SK-N-MC (cell line): ENCODE data around the gene KCNMB4.

Source experiments
- DNase-seq: peaks from one replicate; pipeline ENCODE4 v3.0.0-alpha.2; 2011; ENCODE audit warnings: low read depth, low spot score
- H3K27ac ChIP-seq: fragments of 200-600 bp; sonication (generic); 2 replicates; pipeline ENCODE4 v1.5.1; 2016; ENCODE audit warnings: mixed run types
- H3K36me3 ChIP-seq: fragments of 200-600 bp; sonication (generic); 2 replicates; pipeline ENCODE4 v1.6.1; 2017; ENCODE audit warnings: antibody characterized with exemption, low read length, mixed read lengths; ENCODE audit not compliant: insufficient read depth
- H3K4me3 ChIP-seq: fragments of 200-600 bp; sonication (generic); 2 replicates; pipeline ENCODE4 v1.5.1; 2016
- H3K9ac ChIP-seq: fragments of 200-600 bp; sonication (generic); 2 replicates; pipeline ENCODE4 v1.8.0; 2017; ENCODE audit warnings: mixed run types, mixed read lengths; ENCODE audit not compliant: insufficient read length
- H3K9me3 ChIP-seq: fragments of 200-600 bp; sonication (generic); 2 replicates; pipeline ENCODE4 v1.6.1; 2017; ENCODE audit warnings: low read depth, mild to moderate bottlenecking, antibody characterized with exemption, low read length, moderate library complexity, mixed read lengths
- EZH2 ChIP-seq: fragments of 200-600 bp; sonication (generic); IDR thresholded peaks from one replicate; pipeline ENCODE4 v1.6.1; 2017; ENCODE audit warnings: antibody characterized with exemption
- FOXP2 ChIP-seq: optimal IDR thresholded peaks from 2 replicates; pipeline ENCODE3; 2011; ENCODE audit warnings: mild to moderate bottlenecking, moderate library complexity; ENCODE audit not compliant: insufficient read depth; ENCODE audit errors: extremely low read length, control extremely low read depth
- POLR2AphosphoS5 ChIP-seq: IDR thresholded peaks from 2 replicates; pipeline ENCODE4 v1.6.1; 2012; ENCODE audit warnings: mild to moderate bottlenecking, low read depth, low read length, borderline replicate concordance

KCNMB4 gene

DNA sequence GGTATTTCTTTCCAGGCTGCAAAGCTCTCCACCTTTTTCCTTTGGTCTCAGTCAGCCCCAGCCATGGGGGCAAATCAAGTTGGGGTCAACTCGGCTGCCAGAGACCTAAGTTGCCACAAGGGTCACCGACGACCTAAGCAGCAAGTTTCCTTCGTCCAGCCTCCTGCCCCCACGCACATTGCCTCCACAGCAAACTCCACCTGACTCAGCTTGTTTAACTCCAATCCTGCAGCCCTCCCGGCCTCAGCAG is 767 bp upstream of the KCNMB4 start:
- H3K9ac ChIP-seq = peak overlapping the region; percentile 56
- H3K36me3 ChIP-seq = no peaks in the 10 kb centered on the region
- H3K27ac ChIP-seq = no peak overlapping the region
- TF ChIP-seq EZH2 (no peak), POLR2AphosphoS5 (no peak), FOXP2 (no peak)
- no peak for DNase-seq
- peak overlapping the region; percentile 96 for H3K4me3 ChIP-seq
- no peaks in the 10 kb centered on the region for H3K9me3 ChIP-seq

DNA sequence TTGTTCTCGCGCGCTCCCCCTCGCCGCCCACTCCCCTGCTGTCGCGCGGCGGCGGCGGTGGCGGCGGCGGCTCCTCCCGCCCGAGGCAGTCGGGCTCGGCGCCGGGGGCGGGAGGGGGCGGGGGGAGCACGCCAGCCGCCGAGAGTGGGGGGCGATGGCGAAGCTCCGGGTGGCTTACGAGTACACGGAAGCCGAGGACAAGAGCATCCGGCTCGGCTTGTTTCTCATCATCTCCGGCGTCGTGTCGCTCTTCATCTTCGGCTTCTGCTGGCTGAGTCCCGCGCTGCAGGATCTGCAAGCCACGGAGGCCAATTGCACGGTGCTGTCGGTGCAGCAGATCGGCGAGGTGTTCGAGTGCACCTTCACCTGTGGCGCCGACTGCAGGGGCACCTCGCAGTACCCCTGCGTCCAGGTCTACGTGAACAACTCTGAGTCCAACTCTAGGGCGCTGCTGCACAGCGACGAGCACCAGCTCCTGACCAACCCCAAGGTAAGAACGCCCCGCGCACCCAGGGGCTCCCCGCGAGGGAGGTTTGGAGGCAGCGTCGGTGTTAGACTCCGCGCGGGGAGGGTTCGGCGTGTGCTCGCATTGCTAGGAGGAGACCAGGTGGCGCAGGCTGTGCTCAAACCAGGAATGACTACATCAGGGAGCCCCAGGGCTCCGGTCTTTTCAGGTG is 629 bp downstream of the KCNMB4 start:
- no peaks in the 10 kb centered on the region for H3K36me3 ChIP-seq
- H3K27ac ChIP-seq = no peak overlapping the region
- no peaks in the 10 kb centered on the region for H3K9me3 ChIP-seq
- DNase-seq = no peak
- peak overlapping the region; percentile 96 for H3K4me3 ChIP-seq
- H3K9ac ChIP-seq = peak overlapping the region; percentile 69
- TF ChIP-seq POLR2AphosphoS5 (no peak; the same call in 1 of the 2 replicates), EZH2 (no peak), FOXP2 (no peak)

DNA sequence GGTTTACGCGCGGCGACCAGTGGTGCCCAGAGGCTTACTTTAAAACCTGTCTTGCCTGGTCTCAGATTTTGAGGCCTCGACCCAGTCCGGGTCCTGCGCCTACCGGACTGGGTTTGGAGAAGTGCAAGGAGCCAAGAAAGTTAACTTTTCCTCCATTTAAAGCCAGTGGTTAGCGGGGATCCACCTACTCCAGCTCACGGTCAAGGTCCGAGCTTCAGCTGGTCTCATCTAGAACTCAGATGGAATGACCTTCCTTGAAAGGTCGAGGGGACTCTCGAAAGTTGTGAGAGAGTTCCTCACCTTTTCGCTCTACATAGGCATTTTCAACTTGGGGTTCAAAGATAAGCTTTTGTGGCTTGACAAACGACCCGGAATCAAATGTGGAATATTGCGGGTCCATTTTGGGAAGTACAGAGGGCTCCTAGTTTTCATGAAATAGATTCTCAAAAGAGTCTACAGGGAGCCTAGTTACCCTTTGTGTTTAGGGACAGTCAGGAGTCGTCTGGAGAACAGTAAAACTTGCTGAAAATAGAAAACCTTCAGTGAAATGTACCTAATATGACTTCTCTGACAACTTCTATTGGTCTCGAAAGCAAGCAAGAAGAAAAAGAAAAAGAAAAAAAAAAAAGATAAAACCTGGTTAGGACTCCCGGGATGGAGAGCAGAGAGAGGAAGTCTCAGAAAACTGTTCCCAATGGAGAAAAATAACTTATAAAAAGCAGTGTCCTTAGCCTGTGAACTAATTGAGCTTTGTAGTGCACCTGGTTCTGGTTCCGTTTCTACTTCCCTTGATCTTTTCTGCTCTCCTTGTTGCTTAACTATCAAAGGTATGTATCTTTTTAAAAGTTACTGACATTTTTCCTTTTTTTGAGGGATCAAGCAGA is 1.4 kb downstream of the KCNMB4 start:
- no peaks in the 10 kb centered on the region for H3K36me3 ChIP-seq
- peak overlapping the region; percentile 69 for H3K9ac ChIP-seq
- no peak overlapping the region for H3K27ac ChIP-seq
- H3K4me3 ChIP-seq = peak overlapping the region; percentile 96
- no peak for DNase-seq
- H3K9me3 ChIP-seq = no peaks in the 10 kb centered on the region
- TF ChIP-seq POLR2AphosphoS5 (no peak), FOXP2 (no peak), EZH2 (no peak)

DNA sequence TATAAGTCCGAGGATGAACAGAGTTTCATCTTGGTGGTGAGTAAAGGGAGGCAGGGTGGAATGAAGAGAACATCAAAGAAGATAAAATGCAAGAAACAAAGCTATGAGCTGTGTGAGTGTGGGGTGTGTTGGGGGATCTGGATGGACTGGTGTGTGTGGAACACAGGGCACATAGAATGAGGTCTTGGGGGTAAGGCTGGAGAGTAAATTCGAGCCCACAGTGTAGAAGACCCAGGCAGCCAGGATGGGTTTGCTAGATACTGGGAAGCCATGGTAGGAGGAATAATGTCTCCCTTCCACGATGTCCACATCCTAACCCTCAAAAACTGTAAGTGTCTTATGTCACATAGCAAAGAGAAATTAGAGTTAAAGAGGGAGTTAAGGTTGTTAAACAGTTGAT is 6.8 kb downstream of the KCNMB4 start:
- no peak overlapping the region for H3K9ac ChIP-seq

DNA sequence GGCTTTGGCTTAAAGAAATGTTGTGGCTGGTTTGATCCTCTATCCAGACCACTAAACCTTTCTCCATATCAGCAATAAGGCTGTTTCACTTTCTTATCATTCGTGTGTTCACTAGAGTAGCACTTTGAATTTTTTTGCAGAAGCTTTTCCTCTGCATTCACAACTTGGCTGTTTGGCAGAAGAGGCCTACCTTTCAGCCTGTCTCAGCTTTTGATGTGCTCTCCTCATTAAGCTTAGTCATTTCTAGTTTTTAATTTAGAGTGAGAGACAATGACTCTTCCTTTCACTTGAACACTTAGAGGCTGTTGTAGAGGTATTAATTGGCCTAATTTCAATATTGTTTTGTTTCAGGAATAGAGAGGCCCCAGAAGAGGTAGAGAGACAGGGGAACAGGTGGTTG is 13.8 kb downstream of the KCNMB4 start:
- Histone ChIP-seq H3K9me3 (no peaks in the 10 kb centered on the region), H3K4me3 (no peak overlapping the region), H3K36me3 (no peaks in the 10 kb centered on the region), H3K9ac (no peak overlapping the region), H3K27ac (no peak overlapping the region)
- no peak for DNase-seq
- TF ChIP-seq EZH2 (no peak), POLR2AphosphoS5 (no peak), FOXP2 (no peak)

More for the DNA sequence above, 6.8 kb downstream of the KCNMB4 start:
- H3K9me3 ChIP-seq = no peaks in the 10 kb centered on the region
- no peak for DNase-seq
- no peak for TF ChIP-seq EZH2
- no peak for TF ChIP-seq FOXP2
- no peak for TF ChIP-seq POLR2AphosphoS5
- no peaks in the 10 kb centered on the region for H3K36me3 ChIP-seq
- H3K27ac ChIP-seq = no peak overlapping the region
- no peak overlapping the region for H3K4me3 ChIP-seq

DNA sequence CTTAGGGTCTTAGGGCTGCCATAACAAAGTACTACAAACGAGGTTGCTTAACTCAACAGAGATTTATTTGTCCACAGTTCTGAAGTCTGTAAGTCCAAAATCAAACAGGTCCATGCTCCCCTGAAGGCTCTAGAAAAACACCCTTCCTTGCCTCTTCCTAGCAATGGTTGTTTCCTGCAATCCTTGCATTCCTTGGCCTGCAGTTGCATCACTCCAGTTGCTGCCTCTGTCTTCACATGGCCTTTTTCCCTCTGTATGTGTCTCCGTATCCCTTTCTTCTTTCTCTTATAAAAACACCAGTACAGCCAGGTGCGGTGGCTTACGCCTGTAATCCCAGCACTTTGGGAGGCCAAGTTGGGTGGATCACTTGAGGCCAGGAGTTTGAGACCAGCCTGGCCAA is 17.4 kb downstream of the KCNMB4 start:
- no peaks in the 10 kb centered on the region for H3K36me3 ChIP-seq
- H3K27ac ChIP-seq = no peak overlapping the region
- no peak for TF ChIP-seq EZH2
- no peak for TF ChIP-seq POLR2AphosphoS5
- no peak for TF ChIP-seq FOXP2
- no peaks in the 10 kb centered on the region for H3K9me3 ChIP-seq
- H3K9ac ChIP-seq = no peak overlapping the region
- DNase-seq = no peak
- no peak overlapping the region for H3K4me3 ChIP-seq

DNA sequence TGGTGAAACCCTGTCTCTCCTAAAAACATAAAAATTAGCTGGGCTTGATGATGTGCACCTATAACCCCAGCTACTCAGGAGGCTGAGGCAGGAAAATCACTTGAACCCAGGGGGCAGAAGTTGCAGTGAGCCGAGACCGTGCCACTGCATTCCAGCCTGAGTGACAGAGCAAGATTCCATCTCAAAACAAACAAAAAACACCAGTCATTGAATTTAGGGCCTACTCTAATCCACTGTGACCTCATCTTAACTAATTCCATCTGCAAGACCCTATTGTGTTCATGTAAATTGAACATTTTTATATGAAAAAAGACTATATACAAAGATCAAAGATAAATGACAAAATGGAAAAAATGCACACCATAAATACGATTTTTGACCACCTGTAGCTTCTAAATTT is 17.8 kb downstream of the KCNMB4 start:
- Histone ChIP-seq H3K4me3 (no peak overlapping the region), H3K9me3 (no peaks in the 10 kb centered on the region), H3K9ac (no peak overlapping the region), H3K36me3 (no peaks in the 10 kb centered on the region), H3K27ac (no peak overlapping the region)
- TF ChIP-seq FOXP2 (no peak), POLR2AphosphoS5 (no peak), EZH2 (no peak)
- DNase-seq = no peak

DNA sequence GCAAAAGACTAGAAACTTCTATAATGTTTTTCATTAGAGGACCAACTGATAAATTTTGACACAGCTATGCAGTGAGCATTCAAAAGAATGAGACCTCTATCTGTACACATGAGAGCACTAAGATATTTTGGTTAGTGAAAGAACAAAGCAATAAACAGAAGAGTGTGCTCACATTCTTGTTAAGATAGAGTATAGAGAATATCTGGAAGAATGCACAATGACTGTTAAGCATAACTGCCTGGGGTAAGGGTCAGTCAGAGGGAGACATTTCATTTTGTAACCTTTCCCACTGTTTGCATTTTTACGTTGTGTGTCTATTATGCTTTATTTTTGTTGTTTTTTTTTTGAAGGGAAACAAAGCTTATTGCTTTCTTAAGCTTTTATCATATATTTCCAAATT is 20.7 kb downstream of the KCNMB4 start:
- H3K4me3 ChIP-seq = no peak overlapping the region
- H3K27ac ChIP-seq = no peak overlapping the region
- no peak for DNase-seq
- TF ChIP-seq FOXP2 = no peak
- TF ChIP-seq EZH2 = no peak
- no peak for TF ChIP-seq POLR2AphosphoS5
- no peaks in the 10 kb centered on the region for H3K9me3 ChIP-seq
- no peak overlapping the region for H3K9ac ChIP-seq
- H3K36me3 ChIP-seq = no peaks in the 10 kb centered on the region
